NAMALWA (cell line): ENCODE measurements around the gene CTNNBIP1.
"Not testable (repeated sequence)": the region's sequence is repeated elsewhere in the genome, so short reads cannot be mapped to it uniquely, and the experiment has no call there.

Experiments
- DNase-seq: peaks from one replicate; pipeline ENCODE4 v3.0.0-alpha.2; 2015; ENCODE audit warnings: low spot score

Gene CTNNBIP1

DNA sequence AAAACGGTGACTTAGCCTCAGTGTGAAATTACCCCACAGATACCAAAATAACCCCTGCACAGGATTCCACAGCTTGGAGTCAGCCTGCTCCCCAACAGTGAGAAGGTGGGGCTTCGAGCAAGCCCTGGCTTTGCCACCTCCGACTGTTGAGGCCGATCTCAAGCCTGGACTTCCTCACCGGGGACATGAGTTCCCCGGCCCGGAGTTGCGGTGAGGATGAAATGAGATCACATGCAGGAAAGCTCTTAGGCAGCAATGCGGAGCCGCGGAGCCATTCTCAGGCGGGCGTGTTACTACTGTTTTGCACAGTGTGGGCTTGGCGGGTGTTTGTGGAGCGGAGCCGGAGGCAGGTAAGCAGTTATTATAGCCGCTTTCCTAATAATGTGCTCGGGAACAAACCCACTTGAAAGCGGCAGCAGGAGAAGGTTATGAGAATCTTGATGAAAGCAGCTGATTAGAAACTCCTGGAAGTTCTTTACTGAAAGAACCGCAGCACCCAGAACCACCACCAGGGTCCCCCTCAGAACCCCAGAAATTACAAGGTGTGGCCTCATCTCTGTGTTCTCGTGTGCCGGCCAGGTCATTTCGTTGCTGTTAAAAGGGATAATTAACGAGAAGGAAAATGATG lies 82.4 kb downstream of the CTNNBIP1 start:
- DNase-seq, result peak; percentile 70

DNA sequence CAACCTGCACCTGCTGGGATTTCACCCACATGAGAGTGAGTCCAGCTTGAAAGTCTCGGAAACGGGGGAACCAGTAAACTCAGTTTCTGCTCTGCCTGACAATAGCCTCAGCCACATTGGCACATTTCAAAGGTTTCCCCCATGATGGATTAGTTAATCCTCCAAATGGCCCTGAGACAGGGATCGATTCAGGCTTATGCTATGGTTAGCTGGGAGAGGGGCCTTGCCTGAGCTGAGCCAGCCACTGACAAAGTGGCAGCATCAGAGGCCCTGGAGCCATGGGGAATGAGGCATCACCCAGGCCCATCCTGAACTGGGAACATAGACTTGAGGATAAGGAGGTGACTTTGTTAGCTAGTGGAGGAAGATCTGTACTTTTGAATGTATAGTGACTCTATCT lies 83.5 kb downstream of the CTNNBIP1 start:
- DNase-seq, result no peak

DNA sequence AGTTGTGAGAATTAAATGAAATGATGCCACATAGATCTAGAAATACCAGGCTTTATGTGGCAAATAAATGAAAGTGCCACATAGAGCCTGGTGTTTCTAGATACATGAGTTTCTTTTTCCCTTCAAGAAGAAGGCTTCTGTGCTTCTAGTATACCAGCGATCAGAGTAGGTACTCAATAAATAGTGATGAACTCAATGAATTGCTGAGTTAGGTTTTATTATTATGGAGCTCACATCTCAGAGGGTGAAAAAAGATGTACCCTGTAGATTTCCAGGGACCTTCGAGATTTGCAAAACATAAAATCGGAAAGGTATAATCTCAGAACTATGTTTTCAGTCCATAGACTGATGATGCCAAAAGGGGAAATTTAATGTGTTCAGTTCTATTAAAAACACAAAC lies 84.0 kb downstream of the CTNNBIP1 start:
- no peak for DNase-seq

DNA sequence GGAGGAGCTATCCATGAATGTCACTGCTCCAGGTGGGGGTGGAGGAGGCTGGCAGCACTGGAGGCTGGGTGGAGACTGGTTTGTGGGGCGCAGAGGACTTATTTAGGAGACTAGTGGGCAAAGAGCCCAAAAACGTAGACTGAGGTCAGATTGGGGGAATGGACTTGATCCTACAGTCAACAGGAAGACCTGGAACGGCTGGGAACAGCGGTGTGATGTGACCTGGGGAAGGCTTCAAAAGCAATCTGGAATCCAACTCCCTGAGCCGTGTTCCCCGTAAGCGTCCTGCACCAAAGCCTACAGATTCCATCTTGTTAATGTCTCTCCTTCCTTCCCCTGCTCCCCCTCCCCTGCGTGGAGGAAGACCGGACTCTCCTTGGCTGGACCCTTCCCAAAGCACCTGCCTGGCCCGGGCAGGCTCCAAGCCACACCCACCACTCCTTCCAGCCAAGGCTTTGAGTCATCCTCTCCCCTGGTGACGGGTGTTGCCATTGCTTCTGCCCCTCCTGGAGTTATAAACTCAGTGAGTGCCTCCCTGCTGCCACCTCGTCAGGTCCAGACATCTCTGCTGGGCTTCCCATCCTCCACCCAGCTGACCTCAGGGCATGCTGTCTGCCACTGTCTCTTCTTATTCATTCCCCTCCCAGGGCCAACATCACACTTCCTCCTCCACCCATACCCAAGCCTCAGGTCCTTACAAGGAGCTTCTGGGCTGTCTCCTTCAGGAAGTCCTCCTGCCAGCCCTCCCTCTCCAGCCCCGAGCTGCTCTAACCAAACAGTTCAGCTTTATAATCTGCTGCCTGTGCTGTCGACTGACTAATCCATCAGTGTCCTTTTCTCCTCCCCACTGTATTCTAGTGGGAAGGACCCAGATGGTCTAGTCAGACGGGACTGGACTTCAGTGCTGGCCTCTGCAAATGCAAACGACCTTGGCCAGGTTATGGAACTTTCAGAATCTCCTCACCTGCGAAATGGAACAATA lies 84.7 kb downstream of the CTNNBIP1 start:
- DNase-seq, result peak; percentile 60

DNA sequence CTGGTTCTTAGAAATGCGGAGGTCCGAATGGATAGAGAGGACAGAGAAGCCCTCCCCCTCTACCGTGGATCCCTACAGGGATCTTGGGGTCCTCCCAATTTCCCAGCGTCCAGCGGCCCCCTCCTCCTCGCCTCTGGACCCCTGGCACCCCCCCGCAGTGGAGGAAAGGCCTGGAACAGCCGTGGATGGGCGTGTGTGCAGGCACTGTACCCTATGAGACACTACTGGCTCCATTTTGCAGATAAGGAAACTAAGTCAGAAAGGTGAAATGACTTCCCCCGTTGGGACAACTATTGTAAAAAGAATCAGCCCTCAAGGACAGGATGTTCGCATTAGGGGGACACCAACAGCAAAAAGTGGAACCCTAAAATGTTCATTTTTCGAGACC lies 85.4 kb downstream of the CTNNBIP1 start:
- DNase-seq, result no peak

- DNase-seq, result peak; percentile 89
Observed at GRCh38 chr1:9823943-9824701, 85.9 kb downstream of the CTNNBIP1 start, which contains the start of gene CLSTN1. Gene CLSTN1 (minus strand): TSS chr1:9823965. CDS start chr1:9823733, 232 bp downstream.

- no peak for DNase-seq
Observed at GRCh38 chr1:9823693-9823942, 86.5 kb downstream of the CTNNBIP1 start.

- DNase-seq, result peak; percentile 69
Observed at GRCh38 chr1:9822897-9823692, 87.0 kb downstream of the CTNNBIP1 start.

- no peak for DNase-seq
Observed at GRCh38 chr1:9822490-9822889, 87.6 kb downstream of the CTNNBIP1 start.

DNA sequence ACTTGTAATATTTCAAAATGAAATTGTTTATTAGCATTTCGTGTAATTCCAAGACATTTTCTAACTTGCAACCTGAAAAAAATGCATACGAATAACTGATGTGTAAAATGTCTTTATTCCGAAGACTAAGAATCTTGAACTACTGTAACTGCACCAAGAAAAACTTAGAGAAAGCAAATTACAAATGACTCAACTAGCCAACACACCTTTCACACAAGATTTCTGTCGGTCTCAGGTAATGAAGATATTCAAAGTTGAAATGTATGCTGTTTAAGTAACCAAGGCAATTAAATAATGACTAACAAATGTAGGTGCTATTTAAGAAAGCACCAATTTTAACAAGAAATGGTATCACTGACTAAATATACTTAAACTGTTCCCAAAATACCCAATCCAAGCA lies 88.4 kb downstream of the CTNNBIP1 start:
- DNase-seq, result no peak

DNA sequence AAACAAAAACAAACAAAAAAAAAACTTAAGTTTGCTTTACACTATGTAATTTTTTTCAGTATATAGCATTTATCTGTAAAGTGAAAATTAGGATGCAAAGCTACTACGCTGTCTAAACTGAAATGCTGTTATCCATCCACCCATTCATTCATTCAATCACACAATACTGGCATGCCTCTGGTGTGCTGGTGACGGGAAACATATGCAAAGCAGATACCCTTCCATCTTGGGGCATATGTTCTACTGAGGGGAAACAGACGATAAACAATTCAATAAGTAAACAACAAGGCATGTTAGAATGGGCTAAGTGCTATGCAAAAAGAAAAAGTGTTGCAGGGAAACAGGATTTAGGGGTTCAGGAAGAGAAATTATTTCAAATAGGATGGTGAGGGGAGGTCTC lies 89.5 kb downstream of the CTNNBIP1 start:
- peak; percentile 54 for DNase-seq

DNA sequence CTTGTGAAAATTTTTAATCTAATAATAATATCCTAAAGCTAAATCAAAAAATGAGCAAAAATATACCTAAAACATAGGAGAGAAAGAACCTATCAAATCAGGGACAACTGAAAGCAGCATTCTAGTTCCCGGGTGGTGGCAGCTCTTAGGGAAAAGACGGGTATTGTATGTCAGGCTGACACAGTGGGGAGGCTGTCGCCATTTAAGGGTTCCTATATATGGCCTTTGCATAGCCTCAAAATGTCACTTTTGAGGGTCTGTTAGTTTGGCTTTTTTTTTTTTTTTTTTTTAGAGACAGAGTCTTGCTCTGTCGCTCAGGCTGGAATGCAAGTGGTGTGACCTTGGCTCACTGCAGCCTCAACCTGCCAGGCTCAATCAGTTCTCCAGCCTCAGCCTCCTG lies 92.3 kb downstream of the CTNNBIP1 start:
- DNase-seq, result no peak

- DNase-seq, result no peak
Observed at GRCh38 chr1:9816199-9816598, 93.9 kb downstream of the CTNNBIP1 start.

- DNase-seq, result no peak
Observed at GRCh38 chr1:9815150-9815549, 94.9 kb downstream of the CTNNBIP1 start.

GRCh38 chr1:9814619-9815018 lies 95.5 kb downstream of the CTNNBIP1 start:
- DNase-seq, result no peak

GRCh38 chr1:9811239-9811966 lies 98.7 kb downstream of the CTNNBIP1 start:
- no peak for DNase-seq

DNA sequence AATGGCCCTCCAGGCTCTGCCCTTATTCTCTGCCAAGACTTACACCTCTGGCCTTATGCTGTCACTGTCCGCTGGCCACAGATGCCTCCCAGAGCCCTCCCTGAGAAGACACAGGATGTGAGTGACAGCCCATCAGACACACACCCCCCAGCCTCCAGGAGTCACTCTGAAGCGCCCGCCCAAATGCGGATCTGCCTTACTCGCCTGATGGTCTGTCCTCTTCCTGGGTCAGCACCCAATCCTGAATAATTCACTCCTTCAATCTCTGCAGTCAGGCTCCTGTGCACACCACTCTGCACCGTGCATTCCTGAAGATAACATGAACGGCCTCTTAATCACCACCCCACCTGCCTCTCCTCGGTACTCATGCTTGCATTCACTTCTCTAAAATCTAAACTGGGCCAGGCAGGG lies 101.0 kb downstream of the CTNNBIP1 start:
- no peak for DNase-seq

- DNase-seq, result no peak
Observed at GRCh38 chr1:9808459-9808858, 101.6 kb downstream of the CTNNBIP1 start.

- no peak for DNase-seq
Observed at GRCh38 chr1:9807541-9807940, 102.5 kb downstream of the CTNNBIP1 start.

GRCh38 chr1:9805972-9806371 lies 104.1 kb downstream of the CTNNBIP1 start:
- DNase-seq, result not testable (repeated sequence)

GRCh38 chr1:9805006-9805508 lies 105.0 kb downstream of the CTNNBIP1 start:
- DNase-seq, result no peak
